CD4-positive, alpha-beta T cell treated with Interleukin-17A for 1 hour (primary cell): Measurements from ENCODE around the gene PLCH2.
"Not testable (repeated sequence)": the region's sequence is repeated elsewhere in the genome, so short reads cannot be mapped to it uniquely, and the experiment has no call there.

ENCODE experiments used
- DNase-seq: peaks from one replicate; pipeline ENCODE4 v3.0.0-alpha.2; 2020

The PLCH2 gene

GRCh38 chr1:2547210-2548067 is 71.3 kb downstream of the PLCH2 start:
- peak; percentile 59 for DNase-seq

DNA sequence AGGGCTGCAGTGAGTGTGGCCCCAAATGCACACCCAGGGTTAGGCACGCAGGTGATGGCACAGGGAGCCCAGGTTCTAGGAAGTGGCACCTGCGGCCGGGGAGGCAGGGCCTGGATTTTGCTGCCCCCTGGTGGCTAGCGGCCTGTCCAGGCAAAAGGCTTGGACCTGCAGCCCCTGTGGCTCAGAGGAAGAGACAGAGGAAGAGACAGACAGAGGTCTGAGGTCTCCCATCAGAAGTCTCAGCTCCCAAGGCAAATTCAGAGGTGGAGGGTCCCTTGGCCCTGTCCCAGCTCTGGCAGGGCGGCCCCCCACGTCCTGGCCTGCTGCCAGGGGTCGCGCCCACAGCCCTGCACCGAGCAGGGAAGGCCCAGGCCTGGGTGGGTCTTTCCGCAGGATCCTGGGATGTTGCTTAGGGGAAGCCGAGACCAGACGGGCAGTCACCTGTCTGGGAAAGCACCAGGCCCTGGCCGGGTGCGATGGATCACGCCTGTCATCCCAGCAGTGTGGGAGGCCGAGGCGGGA is 72.0 kb downstream of the PLCH2 start:
- DNase-seq, result peak; percentile 89

DNA sequence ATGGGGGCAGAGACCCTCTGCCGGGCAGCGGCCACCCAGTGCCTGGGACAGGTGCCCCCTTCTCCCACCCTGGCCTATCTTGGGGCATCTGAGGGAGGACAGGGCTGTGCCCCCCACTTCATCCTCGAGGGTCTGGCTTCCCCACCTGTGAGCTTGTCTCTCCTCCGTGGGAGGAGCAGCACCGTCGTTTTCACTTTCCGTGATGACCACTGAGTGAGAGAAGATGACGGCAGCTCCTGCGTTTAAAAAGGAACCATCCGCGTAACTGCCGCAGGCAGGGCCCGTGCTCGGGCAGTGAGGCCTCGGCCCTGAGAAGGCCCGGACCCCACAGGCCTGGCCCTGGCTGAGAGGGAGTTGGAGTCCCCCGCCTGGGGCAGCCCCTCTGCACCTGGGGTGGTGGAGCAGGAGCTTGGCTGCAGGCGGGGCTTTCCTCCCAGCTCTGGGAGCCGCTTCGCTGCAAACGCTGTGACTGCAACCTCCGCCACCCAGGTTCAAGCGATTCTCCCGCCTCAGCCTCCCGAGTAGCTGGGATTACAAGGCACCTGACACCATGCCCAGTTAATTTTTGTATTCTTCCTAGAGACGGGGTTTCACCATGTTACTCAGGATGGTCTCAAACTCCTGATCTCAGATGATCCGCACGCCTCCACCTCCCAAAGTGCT is 73.4 kb downstream of the PLCH2 start:
- DNase-seq, result not testable (repeated sequence)

- DNase-seq, result not testable (repeated sequence)
Observed at GRCh38 chr1:2550309-2550861, 74.3 kb downstream of the PLCH2 start.

GRCh38 chr1:2551544-2551943 is 75.5 kb downstream of the PLCH2 start:
- DNase-seq, result not testable (repeated sequence)

DNA sequence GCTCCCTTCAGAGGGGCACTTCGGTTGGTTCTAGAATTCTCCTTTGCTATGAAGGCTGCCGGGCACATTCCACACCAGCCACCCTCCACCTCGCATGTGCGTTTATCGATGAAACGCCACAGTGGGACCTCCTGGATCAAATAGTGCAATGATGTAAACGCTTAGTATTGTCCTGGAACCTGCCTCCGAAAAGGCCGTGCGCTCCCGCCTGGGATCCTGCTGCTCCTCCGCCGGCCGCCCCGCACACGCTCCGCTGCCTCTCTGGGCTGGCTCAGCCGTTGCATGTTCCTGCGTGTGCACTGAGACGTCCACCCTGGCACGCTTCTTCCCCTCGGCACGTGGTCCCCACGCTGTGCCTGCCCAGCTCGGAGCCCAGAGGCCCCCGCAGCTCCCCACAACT is 76.1 kb downstream of the PLCH2 start:
- no peak for DNase-seq

DNA sequence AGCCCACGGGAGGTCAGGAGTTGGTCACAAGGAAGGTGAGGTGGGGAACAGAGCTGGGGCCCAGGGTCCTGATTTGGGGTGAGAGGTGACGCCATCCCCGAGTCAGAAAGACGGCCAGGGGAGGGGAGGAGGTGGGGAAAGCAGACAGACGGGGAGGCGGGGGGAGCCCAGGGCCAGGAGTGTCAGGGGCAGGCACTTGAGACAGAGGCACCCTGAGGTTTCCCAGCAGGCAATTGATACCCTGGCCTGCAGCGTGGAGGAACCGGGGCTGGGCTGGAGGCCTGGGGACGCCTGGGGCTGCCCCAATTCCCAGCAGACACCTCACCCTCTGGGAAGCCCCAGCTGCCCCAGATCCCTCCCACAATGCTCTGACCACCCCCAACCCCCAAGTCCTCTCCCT is 77.0 kb downstream of the PLCH2 start:
- DNase-seq, result not testable (repeated sequence)

DNA sequence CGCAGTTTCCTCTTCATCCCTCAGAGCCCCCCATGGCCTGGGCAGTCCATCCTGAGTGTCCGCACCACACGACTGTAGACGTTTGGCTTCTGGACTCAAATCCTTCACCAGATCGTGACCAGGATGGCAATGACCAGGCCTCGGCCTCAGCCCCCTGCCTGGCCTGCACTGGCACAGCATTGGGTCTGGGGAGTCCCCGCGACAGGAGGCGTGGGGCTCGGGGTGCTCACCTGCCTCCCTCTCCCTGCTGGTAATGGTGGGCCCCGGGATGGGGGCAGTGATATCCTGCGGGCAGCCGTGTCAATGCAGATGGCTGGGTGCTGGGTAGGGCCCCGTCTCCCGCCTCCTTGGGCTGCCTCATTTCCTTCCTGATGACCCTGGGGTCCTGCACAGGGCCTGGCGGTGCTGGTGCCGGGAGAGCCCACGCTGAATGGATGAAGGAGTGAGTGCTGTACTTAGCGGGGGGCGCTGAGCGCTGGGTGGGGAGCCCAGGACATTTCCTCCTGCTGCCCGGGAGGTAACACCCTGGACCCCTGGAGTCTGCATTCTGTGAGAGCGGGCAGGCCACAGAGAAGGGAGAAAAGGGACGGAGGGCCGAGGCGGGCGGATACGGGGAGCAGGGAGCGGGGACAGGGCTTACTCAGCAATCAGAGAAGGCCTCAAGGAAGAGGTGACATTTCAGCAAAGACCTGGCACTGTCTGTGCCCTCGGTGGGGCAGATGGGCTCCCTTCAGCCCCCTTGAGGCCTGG is 78.0 kb downstream of the PLCH2 start:
- no peak for DNase-seq

- peak; percentile 66 for DNase-seq
Observed at GRCh38 chr1:2554621-2555387, 78.7 kb downstream of the PLCH2 start.
